H9 (cell line): ENCODE measurements around the gene CCNT2. TPM values are rescaled to one million over a fixed set of nuclear protein-coding genes. Genes with fewer than 3 reads are reported as not detected.

ENCODE experiments used
- DNase-seq: peaks from one replicate; pipeline ENCODE4 v3.0.0-alpha.2; 2017
- H2AFZ ChIP-seq: one replicate; pipeline ENCODE4 v1.6.1; 2013; ENCODE audit warnings: mild to moderate bottlenecking, low read length, control low read depth, moderate library complexity
- H2AK5ac ChIP-seq: 2 replicates; pipeline ENCODE4 v1.6.1; 2013; ENCODE audit warnings: low read length, control low read depth, mixed read lengths; ENCODE audit not compliant: insufficient read length
- H2BK120ac ChIP-seq: one replicate; pipeline ENCODE4 v1.6.1; 2013; ENCODE audit warnings: low read depth, mild to moderate bottlenecking, low read length, control low read depth, inconsistent platforms; ENCODE audit not compliant: poor library complexity, severe bottlenecking
- H2BK12ac ChIP-seq: 2 replicates; pipeline ENCODE4 v1.6.1; 2013; ENCODE audit warnings: low read length, control low read depth, mixed read lengths, low read depth; ENCODE audit not compliant: insufficient read length
- H2BK15ac ChIP-seq: 2 replicates; pipeline ENCODE4 v1.6.1; 2013; ENCODE audit warnings: low read depth, low read length, control low read depth
- H2BK20ac ChIP-seq: one replicate; pipeline ENCODE4 v1.6.1; 2013; ENCODE audit warnings: low read depth, mild to moderate bottlenecking, low read length, control low read depth, inconsistent platforms; ENCODE audit not compliant: poor library complexity, severe bottlenecking
- H2BK5ac ChIP-seq: 2 replicates; pipeline ENCODE4 v1.6.1; 2013; ENCODE audit warnings: low read length, control low read depth, mixed read lengths; ENCODE audit not compliant: insufficient read length
- H3K14ac ChIP-seq: 2 replicates; pipeline ENCODE4 v1.6.1; 2013; ENCODE audit warnings: low read length, control low read depth; ENCODE audit not compliant: insufficient read depth
- H3K18ac ChIP-seq: 2 replicates; pipeline ENCODE4 v1.6.1; 2013; ENCODE audit warnings: low read depth, mild to moderate bottlenecking, mixed read lengths, low read length, control low read depth; ENCODE audit not compliant: insufficient read length
- H3K23ac ChIP-seq: 2 replicates; pipeline ENCODE4 v1.6.1; 2013; ENCODE audit warnings: low read length, control low read depth, mixed read lengths, low read depth; ENCODE audit not compliant: insufficient read length
- H3K23me2 ChIP-seq: 2 replicates; pipeline ENCODE4 v1.6.1; 2013; ENCODE audit warnings: low read depth, mild to moderate bottlenecking, mixed read lengths, low read length, control low read depth; ENCODE audit not compliant: insufficient read length, poor library complexity, severe bottlenecking
- H3K27ac ChIP-seq: 2 replicates; pipeline ENCODE4 v1.5.1; 2013; ENCODE audit warnings: low read length, control low read depth, mixed read lengths, low read depth; ENCODE audit not compliant: insufficient read length
- H3K27me3 ChIP-seq: 2 replicates; pipeline ENCODE4 v1.6.1; 2013; ENCODE audit warnings: low read length, control low read depth, inconsistent platforms; ENCODE audit not compliant: insufficient read depth
- H3K4ac ChIP-seq: 2 replicates; pipeline ENCODE4 v1.6.1; 2013; ENCODE audit warnings: low read depth, mild to moderate bottlenecking, control low read depth, inconsistent platforms, low read length, moderate library complexity
- H3K4me1 ChIP-seq: 2 replicates; pipeline ENCODE4 v1.6.1; 2013; ENCODE audit warnings: low read length, control low read depth, inconsistent platforms; ENCODE audit not compliant: insufficient read depth
- H3K4me2 ChIP-seq: 2 replicates; pipeline ENCODE4 v1.6.1; 2013; ENCODE audit warnings: low read length, control low read depth, mixed read lengths; ENCODE audit not compliant: insufficient read length, insufficient read depth
- H3K56ac ChIP-seq: 2 replicates; pipeline ENCODE4 v1.6.1; 2013; ENCODE audit warnings: low read depth, mild to moderate bottlenecking, mixed read lengths, low read length, control low read depth; ENCODE audit not compliant: insufficient read length
- H3K79me1 ChIP-seq: 2 replicates; pipeline ENCODE4 v1.6.1; 2013; ENCODE audit warnings: low read depth, mild to moderate bottlenecking, moderate library complexity, low read length, control low read depth, inconsistent platforms; ENCODE audit not compliant: insufficient read depth, poor library complexity, severe bottlenecking
- H3K79me2 ChIP-seq: 2 replicates; pipeline ENCODE4 v1.6.1; 2013; ENCODE audit warnings: low read length, control low read depth, inconsistent platforms; ENCODE audit not compliant: insufficient read depth
- H3K9ac ChIP-seq: 2 replicates; pipeline ENCODE4 v1.6.1; 2013; ENCODE audit warnings: low read length, control low read depth, mixed read lengths; ENCODE audit not compliant: insufficient read length; ENCODE audit errors: extremely low read depth
- H3K9me3 ChIP-seq: one replicate; pipeline ENCODE4 v1.6.1; 2013; ENCODE audit warnings: low read depth, low read length, inconsistent platforms; ENCODE audit not compliant: control insufficient read depth
- H3T11ph ChIP-seq: one replicate; pipeline ENCODE4 v1.6.1; 2013; ENCODE audit warnings: mild to moderate bottlenecking, low read length, control low read depth, inconsistent platforms
- H4K20me1 ChIP-seq: one replicate; pipeline ENCODE4 v1.6.1; 2013; ENCODE audit not compliant: control insufficient read depth, insufficient read length, insufficient read depth
- H4K5ac ChIP-seq: 2 replicates; pipeline ENCODE4 v1.6.1; 2013; ENCODE audit warnings: low read depth, mild to moderate bottlenecking, mixed read lengths, low read length, control low read depth; ENCODE audit not compliant: insufficient read length
- H4K8ac ChIP-seq: replicated peaks from 2 replicates; pipeline ENCODE4 v1.6.1; 2013; ENCODE audit warnings: low read length, control low read depth, mixed read lengths, low read depth; ENCODE audit not compliant: insufficient read length
- H4K91ac ChIP-seq: 2 replicates; pipeline ENCODE4 v1.6.1; 2013; ENCODE audit warnings: low read depth, mild to moderate bottlenecking, moderate library complexity, mixed read lengths, low read length, control low read depth; ENCODE audit not compliant: insufficient read length
- H3K27ac Mint-ChIP-seq, 3 experiments: 2 replicates in 2 of 3; 3 replicates in 1 of 3; pipeline ENCODE4 v1.8.0; 2020 to 2021; ENCODE audit warnings: mixed read lengths in 3 of 3, mild to moderate bottlenecking in 1 of 3, moderate library complexity in 1 of 3
- H3K27me3 Mint-ChIP-seq: 2 replicates; pipeline ENCODE4 v1.8.0; 2021; ENCODE audit warnings: low read depth, mild to moderate bottlenecking, moderate library complexity, mixed read lengths
- H3K36me3 Mint-ChIP-seq, 3 experiments: 2 replicates in 2 of 3; 3 replicates in 1 of 3; pipeline ENCODE4 v1.8.0; 2020 to 2021; ENCODE audit warnings: low read depth in 3 of 3, mixed read lengths in 3 of 3; ENCODE audit not compliant: insufficient read depth in 1 of 3
- H3K4me1 Mint-ChIP-seq, 2 experiments: 2 replicates each; pipeline ENCODE4 v1.8.0; 2020; ENCODE audit warnings: mixed read lengths in 2 of 2
- H3K4me3 Mint-ChIP-seq, 2 experiments: 2 replicates in 1 of 2; 3 replicates in 1 of 2; pipeline ENCODE4 v1.8.0; 2020 to 2021; ENCODE audit warnings: mild to moderate bottlenecking in 2 of 2, mixed read lengths in 2 of 2, moderate library complexity in 1 of 2
- H3K9me3 Mint-ChIP-seq, 2 experiments: 2 replicates in 1 of 2; 3 replicates in 1 of 2; pipeline ENCODE4 v1.8.0; 2020; ENCODE audit warnings: mild to moderate bottlenecking in 2 of 2, mixed read lengths in 2 of 2, moderate library complexity in 1 of 2
- CTCF ChIP-seq: fragments of 200-600 bp; sonication (generic); conservative IDR thresholded peaks from 3 replicates; pipeline ENCODE4 v1.8.0; 2021; ENCODE audit warnings: antibody characterized with exemption, mild to moderate bottlenecking
- WGBS: extraction: QIAGEN DNeasy Blood & Tissue Kit; methylation state at CpG from one replicate; pipeline ENCODE4 v1.1.7; 2013; ENCODE audit warnings: missing lambda C conversion rate, low lambda C conversion rate, mixed read lengths; ENCODE audit not compliant: insufficient read length; ENCODE audit errors: extremely low coverage; 5-methylcytosine and 5-hydroxymethylcytosine counted together
- total RNA-seq: library from RNA; stranded (reverse); gene quantifications from 2 replicates; pipeline ENCODE4 v1.2.1, GENCODE V29; 2021

The CCNT2 gene
- total RNA-seq, 1 experiment from 2014 or later: 42.0 TPM

- H3K4ac ChIP-seq: no peak overlapping the region
- H2BK120ac ChIP-seq: no peak overlapping the region
- no peak overlapping the region for H2AFZ ChIP-seq
- no peak overlapping the region for H3K56ac ChIP-seq
- no CpG with 5 or more reads among the region's 2 CpGs for WGBS
- no peak overlapping the region for H2BK20ac ChIP-seq
- no peak overlapping the region for H3K18ac ChIP-seq
- H3K4me1 Mint-ChIP-seq: peaks cover 2 to 5% of the 10 kb centered on the region in 2 experiments
- no peak overlapping the region for H3K27ac Mint-ChIP-seq
- no peaks in the 10 kb centered on the region for H3K79me1 ChIP-seq
- H4K20me1 ChIP-seq: no peaks in the 10 kb centered on the region
- no peak overlapping the region for H2AK5ac ChIP-seq
- peaks cover 2% of the 10 kb centered on the region for H3K27me3 Mint-ChIP-seq
- H3K27me3 ChIP-seq: no peaks in the 10 kb centered on the region
- no peak overlapping the region for H4K8ac ChIP-seq
- no peak overlapping the region for H2BK15ac ChIP-seq
- H3K79me2 ChIP-seq: no peaks in the 10 kb centered on the region
- H3K36me3 Mint-ChIP-seq: no peaks in the 10 kb centered on the region
- H2BK5ac ChIP-seq: no peak overlapping the region
- no peaks in the 10 kb centered on the region for H3K9me3 ChIP-seq
- H3K4me3 Mint-ChIP-seq: no peak overlapping the region
- no peak overlapping the region for H4K91ac ChIP-seq
- no peak overlapping the region for H3K27ac ChIP-seq
- no peaks in the 10 kb centered on the region for H3K4me1 ChIP-seq
- DNase-seq: no peak
- H3K23me2 ChIP-seq: no peaks in the 10 kb centered on the region
- no peak overlapping the region for H3K23ac ChIP-seq
- no peaks in the 10 kb centered on the region for H3K9me3 Mint-ChIP-seq
- no peak overlapping the region for H3T11ph ChIP-seq
- no peak overlapping the region for H3K4me2 ChIP-seq
- H3K14ac ChIP-seq: no peak overlapping the region
- TF ChIP-seq CTCF: no peak
- no peak overlapping the region for H3K9ac ChIP-seq
- H2BK12ac ChIP-seq: no peak overlapping the region
- H4K5ac ChIP-seq: no peak overlapping the region
Observed at GRCh38 chr2:134999521-134999920, 80.9 kb downstream of the CCNT2 start.
